ENCODE results near the gene ATP5F1E. TPM values are rescaled to one million over a fixed set of nuclear protein-coding genes. Genes with fewer than 3 reads are reported as not detected.
"Not testable (repeated sequence)": the region's sequence is repeated elsewhere in the genome, so short reads cannot be mapped to it uniquely, and the experiment has no call there.

The ATP5F1E gene
- total RNA-seq, 6 donors from 2014 or later = 18.9 to 75.0 (median 32.3) TPM

- Histone ChIP-seq H3K9me3 (no peaks in the 10 kb centered on the region), H3K36me3 (no peaks in the 10 kb centered on the region), H3K27me3 (no peaks in the 10 kb centered on the region), H3K4me3 (no peak overlapping the region), H3K27ac (no peak overlapping the region), H3K4me1 (peaks cover 16 to 23% (median 21%) of the 10 kb centered on the region in 4 donors)
- WGBS, 2 donors = 64 to 74% methylated on average over 13 of the region's 13 CpGs
- ATAC-seq (ENCODE audit: low FRiP score in 2 of 2) (no peak), DNase-seq (no peak)
- no peak for TF ChIP-seq POLR2A (IDR thresholded peaks at IDR 0.05)
- no peak for TF ChIP-seq CTCF (IDR thresholded peaks at IDR 0.05)
- no peak for TF ChIP-seq POLR2AphosphoS5 (IDR thresholded peaks at IDR 0.05)
- no peak for TF ChIP-seq EP300 (IDR thresholded peaks at IDR 0.05)
Observed at GRCh38 chr20:59013959-59014608, 18.1 kb downstream of the ATP5F1E start.

- TF ChIP-seq POLR2AphosphoS5 (IDR thresholded peaks at IDR 0.05) (no peak), POLR2A (IDR thresholded peaks at IDR 0.05) (no peak), CTCF (IDR thresholded peaks at IDR 0.05) (no peak), EP300 (IDR thresholded peaks at IDR 0.05) (no peak)
- 87 to 92% methylated on average over 17 of the region's 17 CpGs for WGBS, 2 donors
- ATAC-seq (ENCODE audit: low FRiP score in 2 of 2) = no peak
- Histone ChIP-seq H3K4me3 (no peak overlapping the region), H3K27ac (no peak overlapping the region), H3K36me3 (no peaks in the 10 kb centered on the region), H3K9me3 (no peaks in the 10 kb centered on the region), H3K27me3 (no peaks in the 10 kb centered on the region), H3K4me1 (peaks cover 16 to 23% (median 21%) of the 10 kb centered on the region in 4 donors)
- DNase-seq = no peak
Observed at GRCh38 chr20:59013031-59013951, 18.8 kb downstream of the ATP5F1E start.

GRCh38 chr20:59011874-59012157 is 20.3 kb downstream of the ATP5F1E start:
- not testable (repeated sequence) for ATAC-seq (ENCODE audit: low FRiP score in 2 of 2); H3K9me3 ChIP-seq; H3K36me3 ChIP-seq; H3K27me3 ChIP-seq; DNase-seq; H3K4me3 ChIP-seq
- WGBS, 2 donors = 78 to 91% methylated on average over 3 of the region's 3 CpGs
- peak overlapping the region in 2 of 4 donors; percentile 56 to 60 for H3K27ac ChIP-seq
- H3K4me1 ChIP-seq = peaks cover 22 to 30% (median 29%) of the 10 kb centered on the region in 4 donors

GRCh38 chr20:59010995-59011873 is 20.9 kb downstream of the ATP5F1E start:
- Histone ChIP-seq H3K27me3 (no peaks in the 10 kb centered on the region), H3K4me3 (no peak overlapping the region), H3K4me1 (peaks cover 23 to 33% (median 30%) of the 10 kb centered on the region in 4 donors), H3K9me3 (no peaks in the 10 kb centered on the region), H3K27ac (peak overlapping the region; percentile 28 to 67 (median 58)), H3K36me3 (no peaks in the 10 kb centered on the region)
- TF ChIP-seq POLR2AphosphoS5 (IDR thresholded peaks at IDR 0.05) = no peak
- no peak for TF ChIP-seq EP300 (IDR thresholded peaks at IDR 0.05)
- TF ChIP-seq CTCF (IDR thresholded peaks at IDR 0.05) = no peak
- no peak for TF ChIP-seq POLR2A (IDR thresholded peaks at IDR 0.05)
- ATAC-seq (ENCODE audit: low FRiP score in 2 of 2) = no peak
- WGBS, 2 donors = 43 to 49% methylated on average over 17 of the region's 17 CpGs
- no peak for DNase-seq

Measured in upper lobe of left lung (tissue), 6 donors.